HG03159 (cell line): Measurements from ENCODE around the gene PDIK1L.
"Not testable (repeated sequence)": the region's sequence is repeated elsewhere in the genome, so short reads cannot be mapped to it uniquely, and the experiment has no call there.

ENCODE experiments used
- ATAC-seq: cut with Tn5 transposase; IDR thresholded peaks from one replicate; pipeline ENCODE4 v1.9.1; 2021; ENCODE audit warnings: mild to moderate bottlenecking, moderate library complexity; ENCODE audit not compliant: unreplicated experiment

Gene PDIK1L

DNA sequence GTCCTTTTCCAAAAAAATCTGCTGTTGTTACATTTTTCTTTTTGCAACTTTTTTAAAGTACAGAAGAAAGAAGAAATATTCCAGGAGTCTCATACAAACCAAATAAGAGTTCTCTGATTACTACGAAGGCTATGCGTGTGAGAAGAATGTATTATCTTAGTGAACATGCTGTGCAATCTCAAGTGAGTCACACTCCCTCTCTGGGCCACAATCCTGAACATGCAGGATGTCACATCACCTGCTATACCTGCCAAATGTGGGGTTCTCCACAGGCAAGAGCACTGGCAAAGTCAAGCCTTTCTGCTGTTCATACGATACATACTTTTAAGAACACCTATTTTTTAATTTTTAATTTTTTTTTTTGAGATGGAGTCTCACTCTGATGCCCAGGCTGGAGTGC, 22.5 kb upstream of the PDIK1L start:
- ATAC-seq = no peak

DNA sequence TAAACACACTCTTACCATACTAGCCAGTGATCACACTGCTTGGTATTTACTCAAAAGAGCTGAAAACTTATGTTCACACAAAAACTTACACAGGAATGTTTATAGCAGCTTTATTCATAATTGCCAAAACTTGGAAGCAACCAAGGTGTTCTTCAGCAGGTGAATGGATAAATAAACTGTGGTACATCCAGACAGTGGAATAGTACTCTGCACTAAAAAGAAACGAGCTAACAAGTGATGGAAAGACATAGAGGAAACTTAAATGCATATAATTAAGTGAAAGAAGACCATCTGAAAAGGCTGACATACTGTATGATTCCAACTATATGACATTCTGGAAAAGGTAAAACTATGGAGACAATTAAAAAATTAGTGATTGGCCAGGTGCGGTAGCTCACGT, 20.7 kb upstream of the PDIK1L start:
- no peak for ATAC-seq

- no peak for ATAC-seq
Measured at GRCh38 chr1:26092422-26092821, 19.2 kb upstream of the PDIK1L start.

GRCh38 chr1:26093569-26093968, 18.1 kb upstream of the PDIK1L start:
- ATAC-seq = not testable (repeated sequence)

- ATAC-seq = no peak
Measured at GRCh38 chr1:26094076-26094669, 17.5 kb upstream of the PDIK1L start.

DNA sequence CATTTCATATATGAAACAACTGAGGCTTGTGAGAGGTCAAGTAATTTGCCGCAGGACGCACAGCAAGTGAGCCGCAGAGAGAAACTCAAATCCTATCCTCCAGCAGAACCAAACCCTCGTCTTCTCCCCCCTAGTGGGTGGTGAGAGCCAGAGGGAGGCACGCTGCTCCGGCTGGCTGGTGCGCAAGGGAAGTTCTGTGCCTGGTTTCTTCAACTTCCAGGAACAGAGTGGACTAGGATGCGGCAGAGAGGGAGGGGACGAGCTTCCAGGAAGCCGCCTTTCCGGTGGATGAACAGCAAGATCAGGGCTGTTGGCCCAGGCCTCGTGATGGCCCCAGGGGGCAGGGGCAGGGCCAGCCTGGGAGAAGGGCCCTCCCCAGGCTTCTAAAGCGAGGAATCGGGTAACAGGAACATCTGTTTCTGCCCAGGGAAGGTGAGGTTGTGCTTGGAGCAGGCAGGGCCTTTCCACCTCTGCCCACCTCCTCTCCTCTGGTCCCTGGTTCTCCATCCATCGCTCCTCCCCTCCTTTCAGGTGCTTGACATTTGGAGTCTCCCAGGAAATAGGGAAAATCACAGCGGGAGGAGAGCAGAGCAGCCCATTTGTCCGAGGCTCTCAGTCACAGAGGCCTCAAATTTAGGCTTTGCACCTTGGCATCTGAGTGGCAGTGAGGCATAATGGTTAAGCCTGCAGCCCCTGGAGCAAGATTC, 16.8 kb upstream of the PDIK1L start:
- ATAC-seq = no peak

GRCh38 chr1:26096471-26096870, 15.2 kb upstream of the PDIK1L start:
- ATAC-seq = no peak

DNA sequence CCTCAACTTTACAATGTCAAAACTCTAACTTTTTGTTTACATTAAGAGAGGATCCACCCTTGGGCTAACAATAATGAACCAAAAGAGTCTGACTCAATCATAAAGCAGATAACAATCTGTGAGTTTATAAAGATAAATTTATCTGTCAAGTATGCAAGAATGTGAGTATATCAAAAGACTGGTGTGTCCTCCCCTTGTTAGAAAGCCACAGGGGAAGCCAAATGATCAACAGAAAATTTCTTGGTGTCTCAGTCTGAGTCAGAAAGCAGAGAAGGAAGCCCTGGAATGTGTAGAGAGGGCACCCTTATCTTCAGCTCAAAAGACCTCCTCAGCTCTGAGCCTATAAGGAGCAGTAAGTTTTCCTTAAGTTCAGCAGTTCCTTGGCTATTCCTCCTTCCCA, 13.9 kb upstream of the PDIK1L start:
- ATAC-seq = no peak

DNA sequence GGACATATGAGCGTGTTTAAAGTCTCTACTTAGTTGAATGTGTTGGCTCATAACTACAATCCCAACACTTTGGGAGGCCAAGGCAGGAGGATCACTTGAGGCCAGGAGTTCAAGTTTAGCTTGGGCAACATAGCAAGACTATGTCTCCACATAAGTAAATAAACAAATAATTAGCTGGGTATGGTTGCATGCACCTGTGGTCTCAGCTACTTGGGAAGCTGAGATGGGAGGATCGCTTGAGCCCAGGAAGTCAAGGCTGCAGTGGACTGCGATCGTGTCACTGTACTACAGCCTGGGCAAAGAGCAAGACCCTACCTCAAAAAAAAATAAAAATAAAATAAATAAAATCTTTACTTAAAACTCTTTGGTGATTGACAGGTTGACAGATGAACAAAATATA, 13.0 kb upstream of the PDIK1L start:
- ATAC-seq = no peak

DNA sequence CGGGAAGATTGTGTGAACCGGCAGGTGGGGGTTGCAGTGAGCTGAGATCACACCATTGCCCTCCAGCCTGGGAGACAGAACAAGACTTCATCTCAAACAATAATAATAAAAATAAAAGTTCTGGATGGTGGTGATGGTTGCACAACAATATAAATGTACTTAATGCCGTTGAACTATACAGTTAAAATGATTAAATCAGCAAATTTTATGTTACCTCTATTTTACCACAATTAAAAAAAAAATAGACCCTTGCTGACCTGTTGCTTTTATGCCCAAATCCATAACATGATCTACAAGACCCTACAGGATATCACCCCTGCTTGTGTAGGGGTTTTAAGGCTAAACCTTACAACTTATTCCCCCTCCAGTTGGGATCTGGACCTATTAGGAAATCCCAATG, 11.8 kb upstream of the PDIK1L start:
- ATAC-seq = no peak

DNA sequence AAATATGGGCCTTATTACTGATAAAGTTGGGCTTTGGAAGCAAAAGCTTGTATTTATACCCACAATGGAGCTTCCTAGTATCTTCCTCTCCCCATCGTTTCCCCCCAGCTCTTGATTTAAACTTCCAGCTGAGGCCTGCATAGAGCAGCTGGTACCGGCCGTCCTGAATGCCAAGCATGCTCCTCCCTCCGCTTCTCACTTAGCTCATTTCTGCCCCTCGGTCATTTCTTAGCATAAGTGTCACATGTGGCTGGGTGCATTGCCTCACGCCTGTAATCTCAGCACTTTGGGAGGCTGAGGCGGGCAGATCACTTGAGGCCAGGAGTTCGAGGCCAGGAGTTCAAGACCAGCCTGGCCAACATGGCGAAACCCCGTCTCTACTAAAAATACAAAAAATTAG, 11.4 kb upstream of the PDIK1L start:
- not testable (repeated sequence) for ATAC-seq

GRCh38 chr1:26102119-26102518, 9.5 kb upstream of the PDIK1L start:
- ATAC-seq = no peak

DNA sequence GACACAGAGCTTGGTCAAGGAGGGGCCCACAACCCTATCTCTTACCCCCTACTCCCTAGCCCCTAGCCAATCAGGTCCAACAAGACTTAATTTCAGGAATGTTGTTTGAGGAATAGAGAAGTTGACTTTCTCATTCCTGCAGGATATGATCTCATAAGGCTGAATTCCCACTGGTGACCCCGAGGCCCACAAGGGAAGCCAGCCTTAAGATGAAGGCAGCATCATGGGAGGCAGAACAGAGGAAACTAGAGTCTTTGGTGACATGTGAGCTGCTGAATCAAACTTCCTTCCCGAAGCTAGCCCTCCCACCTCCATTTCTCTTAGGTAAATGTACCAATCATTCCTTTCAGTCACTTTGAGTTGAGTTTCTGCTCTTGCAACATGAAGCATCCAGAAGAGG, 9.1 kb upstream of the PDIK1L start:
- no peak for ATAC-seq

DNA sequence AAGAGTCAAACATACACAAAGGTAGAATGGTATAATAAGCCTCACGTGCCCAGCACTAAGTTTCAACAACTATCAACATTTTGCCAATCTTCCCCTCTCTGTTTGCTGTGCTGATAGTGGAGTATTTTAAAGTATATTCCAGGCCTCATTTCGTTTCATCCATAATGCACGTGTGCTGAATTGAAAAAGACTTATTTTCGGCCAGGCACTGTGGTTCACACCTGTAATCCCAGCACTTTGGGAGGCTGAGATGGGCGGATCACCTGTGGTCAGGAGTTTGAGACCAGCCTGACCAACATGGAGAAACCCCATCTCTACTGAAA, 6.4 kb upstream of the PDIK1L start:
- ATAC-seq = not testable (repeated sequence)

DNA sequence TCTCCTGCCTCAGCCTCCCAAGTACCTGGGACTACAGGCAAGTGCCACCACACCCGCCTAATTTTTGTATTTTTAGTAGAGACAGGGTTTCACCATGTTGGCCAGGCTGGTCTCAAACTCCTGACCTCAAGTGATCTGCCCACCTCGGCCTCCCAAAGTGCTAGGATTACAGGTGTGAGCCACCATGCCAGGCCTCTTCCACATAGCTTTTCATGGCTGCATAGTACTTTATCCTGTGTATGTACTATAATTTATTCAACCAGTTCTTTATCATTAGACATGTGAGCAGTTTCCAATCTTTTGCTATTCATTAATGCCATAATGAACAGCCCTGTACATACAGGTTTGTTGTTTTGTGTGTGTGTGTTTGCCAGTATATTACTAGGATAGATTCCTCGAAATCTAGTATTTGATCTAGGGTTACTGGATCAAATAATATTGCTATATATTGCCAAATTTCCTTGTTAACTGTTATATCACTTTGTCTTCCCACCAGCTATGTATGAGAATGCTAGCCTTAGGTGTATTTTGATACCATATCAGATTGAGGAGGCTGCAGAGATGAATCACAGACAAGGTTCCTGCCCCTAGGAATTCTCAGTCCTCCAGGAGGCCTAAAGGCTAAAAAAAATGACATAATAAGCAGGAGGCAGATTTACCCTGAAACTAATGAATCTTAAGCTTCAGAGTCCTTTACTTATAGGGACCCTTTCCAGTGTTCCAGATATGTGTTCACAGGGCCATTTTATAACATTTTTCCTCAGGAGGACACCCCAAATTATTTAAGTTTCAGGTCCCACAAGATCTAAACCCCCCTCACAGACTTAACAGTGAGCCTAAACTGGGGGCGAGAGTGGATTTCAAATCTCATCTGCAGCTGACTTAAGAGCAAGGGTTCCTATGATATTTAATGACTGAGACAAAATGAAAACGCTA, 2.1 kb upstream of the PDIK1L start:
- ATAC-seq = no peak

DNA sequence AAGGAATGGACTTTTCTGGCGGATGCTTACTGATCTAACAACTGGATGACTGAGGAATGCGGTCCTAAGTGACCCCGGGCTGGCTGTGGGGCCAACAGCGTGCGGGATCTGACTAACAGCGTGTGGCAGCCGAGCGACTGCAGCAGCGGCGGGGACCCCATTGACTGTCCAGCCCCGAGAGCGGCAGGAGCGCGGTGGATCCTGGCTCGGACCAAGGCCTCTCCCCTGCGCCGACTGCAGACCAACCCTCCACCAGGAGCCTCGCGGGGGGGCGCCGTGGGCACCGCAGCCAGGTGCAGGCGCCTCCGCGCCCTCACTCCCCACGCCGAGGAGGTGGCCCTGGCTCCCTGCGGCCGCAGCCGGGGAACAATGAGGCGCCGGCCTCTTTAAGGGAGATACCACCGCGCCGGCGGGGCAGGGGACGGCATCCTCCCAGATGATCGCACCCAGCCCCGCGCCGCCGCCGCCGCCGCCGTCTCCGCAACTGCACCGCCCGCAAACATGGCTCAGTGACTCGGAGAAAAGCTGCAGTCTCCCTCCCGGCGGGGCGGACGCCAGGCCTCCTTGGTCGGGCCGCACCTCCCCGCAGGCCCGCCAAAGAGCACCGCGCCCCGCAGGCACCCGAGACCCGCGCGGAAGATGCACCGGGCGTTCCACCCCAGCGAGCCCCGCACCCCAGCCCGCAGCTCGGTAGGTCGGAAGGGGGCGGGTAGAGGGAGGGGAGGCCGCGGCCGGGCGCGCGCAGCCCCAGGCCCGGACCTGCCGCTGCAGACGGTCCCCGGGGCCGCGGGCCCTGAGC, 694 bp upstream of the PDIK1L start:
- peak; percentile 57 for ATAC-seq

- ATAC-seq = no peak
Measured at GRCh38 chr1:26112407-26112775, 767 bp downstream of the PDIK1L start.

DNA sequence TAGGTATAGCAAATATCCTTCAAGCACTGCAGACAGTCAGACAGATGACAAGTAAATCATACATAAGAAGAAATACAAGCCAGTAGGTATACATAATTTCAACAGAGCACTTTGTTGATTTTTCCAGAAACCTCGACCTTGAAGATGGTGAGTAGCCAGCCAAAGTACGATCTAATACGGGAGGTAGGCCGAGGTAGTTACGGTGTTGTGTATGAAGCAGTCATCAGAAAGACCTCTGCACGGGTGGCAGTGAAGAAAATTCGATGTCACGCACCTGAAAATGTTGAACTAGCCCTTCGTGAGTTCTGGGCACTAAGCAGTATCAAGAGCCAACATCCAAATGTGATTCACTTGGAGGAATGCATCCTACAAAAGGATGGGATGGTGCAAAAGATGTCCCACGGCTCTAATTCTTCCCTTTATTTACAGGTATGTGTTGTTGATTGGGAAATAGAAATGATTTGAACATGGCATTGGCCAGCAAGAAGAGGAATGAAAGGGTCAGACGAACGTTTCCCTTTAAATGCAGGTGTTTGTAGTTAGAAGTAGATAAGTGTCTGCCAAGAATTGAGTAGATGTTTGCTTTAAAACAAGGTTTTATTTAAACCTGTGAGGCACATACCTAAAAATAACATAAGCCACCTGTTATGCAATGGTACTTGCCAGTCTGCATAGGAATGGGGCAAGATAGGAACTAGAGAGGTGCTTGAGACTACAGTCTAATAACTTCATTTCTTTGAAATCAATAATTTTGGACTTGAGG, 2.7 kb downstream of the PDIK1L start:
- ATAC-seq = no peak

DNA sequence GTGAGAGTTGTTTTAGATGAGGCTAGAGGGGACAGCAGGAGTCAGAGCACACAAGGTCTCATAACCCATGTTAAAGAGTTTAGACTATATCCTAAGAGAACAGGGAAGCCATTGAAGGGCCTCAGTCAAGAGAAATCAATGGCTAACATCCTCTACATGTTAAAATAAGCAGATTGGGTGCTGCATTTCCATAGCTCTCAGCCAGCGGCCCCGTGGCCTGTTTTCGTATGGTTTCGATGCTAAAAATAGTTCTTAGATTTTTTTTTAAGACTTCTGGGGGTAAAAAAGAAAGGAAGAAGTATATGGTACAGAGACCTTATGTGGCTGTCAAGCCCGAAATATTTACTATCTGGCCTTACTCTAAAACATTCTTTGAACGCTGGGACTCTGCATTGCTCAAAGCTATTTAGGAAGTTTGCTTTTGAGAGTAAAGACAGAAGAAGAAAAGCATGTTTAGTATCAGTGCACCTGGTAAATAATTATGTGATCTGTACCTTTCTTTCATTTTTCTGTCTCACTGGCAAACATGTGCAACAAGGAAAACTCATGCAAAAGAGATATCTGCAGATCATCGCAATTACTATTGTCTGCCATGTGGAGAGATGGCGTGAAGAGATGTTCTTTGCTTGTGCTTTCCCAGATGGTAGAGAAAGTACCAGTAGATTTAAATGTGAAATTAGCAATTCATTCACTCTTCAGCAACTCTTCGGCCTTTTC, 8.4 kb downstream of the PDIK1L start:
- ATAC-seq = no peak
